Measurements from ENCODE around the gene CAMK2N2. TPM values are rescaled to one million over a fixed set of nuclear protein-coding genes. Genes with fewer than 3 reads are reported as not detected.
A peak's percentile ranks its signal among the peaks of the same experiment; 100 is the strongest.

The CAMK2N2 gene
- total and polyA plus RNA-seq, 4 donors, result 0.03 to 0.58 (median 0.17) TPM

- H3K36me3 ChIP-seq (ENCODE audit: control insufficient read depth in 4 of 4, insufficient read depth in 4 of 4, low read length in 4 of 4), result no peaks in the 10 kb centered on the region
- H3K9me3 ChIP-seq (ENCODE audit: control insufficient read depth in 4 of 4, insufficient read depth in 3 of 4, low read length in 3 of 4), result peaks cover 0 to 2% (median 0%) of the 10 kb centered on the region in 4 donors
- H3K9ac ChIP-seq (ENCODE audit: insufficient read depth in 1 of 2, low read length in 2 of 2), result no peak overlapping the region
- peaks cover 0 to 11% (median 6%) of the 10 kb centered on the region in 5 donors for H3K4me1 ChIP-seq (ENCODE audit: control insufficient read depth in 5 of 5, insufficient read depth in 5 of 5, low read length in 5 of 5)
- peaks cover 0 to 28% (median 25%) of the 10 kb centered on the region in 3 donors for H3K27me3 ChIP-seq (ENCODE audit: control insufficient read depth in 3 of 3, insufficient read depth in 3 of 3, low read length in 2 of 3)
- no peak for TF ChIP-seq CTCF (IDR thresholded peaks at IDR 0.05; ENCODE audit: control extremely low read depth, extremely low read depth)
- no peak overlapping the region for H3K27ac ChIP-seq (ENCODE audit: low read depth in 1 of 2, low read length in 1 of 2)
- 88 to 97% methylated on average over 22 to 23 of the region's 23 CpGs for WGBS, 2 donors
- no peak overlapping the region for H3K4me3 ChIP-seq
- DNase-seq (no peak), ATAC-seq (ENCODE audit: insufficient read depth, low FRiP score) (no peak)
These were observed 28.1 kb downstream of the CAMK2N2 start for GRCh38 chr3:184233127-184233843.

- H3K4me1 ChIP-seq (ENCODE audit: control insufficient read depth in 5 of 5, insufficient read depth in 5 of 5, low read length in 5 of 5), result peaks cover 0 to 11% (median 6%) of the 10 kb centered on the region in 5 donors
- H3K36me3 ChIP-seq (ENCODE audit: control insufficient read depth in 4 of 4, insufficient read depth in 4 of 4, low read length in 4 of 4), result no peaks in the 10 kb centered on the region
- ATAC-seq (ENCODE audit: insufficient read depth, low FRiP score), result no peak
- peaks cover 0 to 2% (median 0%) of the 10 kb centered on the region in 4 donors for H3K9me3 ChIP-seq (ENCODE audit: control insufficient read depth in 4 of 4, insufficient read depth in 3 of 4, low read length in 3 of 4)
- H3K9ac ChIP-seq (ENCODE audit: insufficient read depth in 1 of 2, low read length in 2 of 2), result no peak overlapping the region
- no peak for TF ChIP-seq CTCF (IDR thresholded peaks at IDR 0.05; ENCODE audit: control extremely low read depth, extremely low read depth)
- no peak overlapping the region for H3K27ac ChIP-seq (ENCODE audit: low read depth in 1 of 2, low read length in 1 of 2)
- H3K27me3 ChIP-seq (ENCODE audit: control insufficient read depth in 3 of 3, insufficient read depth in 3 of 3, low read length in 2 of 3), result peaks cover 0 to 39% (median 33%) of the 10 kb centered on the region in 3 donors
- no peak overlapping the region for H3K4me3 ChIP-seq
- WGBS, 2 donors, result 62 to 69% methylated on average over 3 of the region's 3 CpGs
- DNase-seq, result no peak
These were observed 29.7 kb downstream of the CAMK2N2 start for GRCh38 chr3:184231671-184232070.

- no peak overlapping the region for H3K27ac ChIP-seq (ENCODE audit: low read depth in 1 of 2, low read length in 1 of 2)
- no peaks in the 10 kb centered on the region for H3K36me3 ChIP-seq (ENCODE audit: control insufficient read depth in 4 of 4, insufficient read depth in 4 of 4, low read length in 4 of 4)
- peaks cover 0 to 39% (median 33%) of the 10 kb centered on the region in 3 donors for H3K27me3 ChIP-seq (ENCODE audit: control insufficient read depth in 3 of 3, insufficient read depth in 3 of 3, low read length in 2 of 3)
- DNase-seq (no peak), ATAC-seq (ENCODE audit: insufficient read depth, low FRiP score) (no peak)
- H3K9ac ChIP-seq (ENCODE audit: insufficient read depth in 1 of 2, low read length in 2 of 2), result no peak overlapping the region
- peak overlapping the region; percentile 7 for H3K4me3 ChIP-seq
- no peak for TF ChIP-seq CTCF (IDR thresholded peaks at IDR 0.05; ENCODE audit: control extremely low read depth, extremely low read depth)
- peaks cover 0 to 11% (median 6%) of the 10 kb centered on the region in 5 donors for H3K4me1 ChIP-seq (ENCODE audit: control insufficient read depth in 5 of 5, insufficient read depth in 5 of 5, low read length in 5 of 5)
- peaks cover 0 to 2% (median 0%) of the 10 kb centered on the region in 4 donors for H3K9me3 ChIP-seq (ENCODE audit: control insufficient read depth in 4 of 4, insufficient read depth in 3 of 4, low read length in 3 of 4)
- 6% methylated on average over 60 to 79 of the region's 79 CpGs for WGBS, 2 donors
These were observed 30.5 kb downstream of the CAMK2N2 start for GRCh38 chr3:184230603-184231528.

Data from lung (tissue), 12 donors.